ENCODE results near the gene SEMG2. TPM values are rescaled to one million over a fixed set of nuclear protein-coding genes. Genes with fewer than 3 reads are reported as not detected.

SEMG2 gene
- total and polyA plus RNA-seq, 10 of the 15 experiments (the other 5 are each of a cell fraction or from before 2014, with no cell fraction given), result not detected

GRCh38 chr20:45221076-45221475 is at the start of gene SEMG2 (continued):
- TF ChIP-seq, protein P1, sequence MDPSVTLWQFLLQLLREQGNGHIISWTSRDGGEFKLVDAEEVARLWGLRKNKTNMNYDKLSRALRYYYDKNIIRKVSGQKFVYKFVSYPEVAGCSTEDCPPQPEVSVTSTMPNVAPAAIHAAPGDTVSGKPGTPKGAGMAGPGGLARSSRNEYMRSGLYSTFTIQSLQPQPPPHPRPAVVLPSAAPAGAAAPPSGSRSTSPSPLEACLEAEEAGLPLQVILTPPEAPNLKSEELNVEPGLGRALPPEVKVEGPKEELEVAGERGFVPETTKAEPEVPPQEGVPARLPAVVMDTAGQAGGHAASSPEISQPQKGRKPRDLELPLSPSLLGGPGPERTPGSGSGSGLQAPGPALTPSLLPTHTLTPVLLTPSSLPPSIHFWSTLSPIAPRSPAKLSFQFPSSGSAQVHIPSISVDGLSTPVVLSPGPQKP (IDR thresholded peaks at IDR 0.05; ENCODE audit: low read depth, low read length), result no peak
- no peak for TF ChIP-seq IRF3 (IDR thresholded peaks at IDR 0.05)

- no peak for ATAC-seq
- no peaks in the 10 kb centered on the region; a peak in 2 of 4 replicates for H3K27me3 ChIP-seq (replicated peaks in 1 of 2; ENCODE audit: control insufficient read depth in 2 of 2, insufficient read depth in 2 of 2, low read length in 1 of 2)
- H3K79me2 ChIP-seq (ENCODE audit: control insufficient read depth, insufficient read depth, low read length), result no peaks in the 10 kb centered on the region
- TF ChIP-seq, protein P2, sequence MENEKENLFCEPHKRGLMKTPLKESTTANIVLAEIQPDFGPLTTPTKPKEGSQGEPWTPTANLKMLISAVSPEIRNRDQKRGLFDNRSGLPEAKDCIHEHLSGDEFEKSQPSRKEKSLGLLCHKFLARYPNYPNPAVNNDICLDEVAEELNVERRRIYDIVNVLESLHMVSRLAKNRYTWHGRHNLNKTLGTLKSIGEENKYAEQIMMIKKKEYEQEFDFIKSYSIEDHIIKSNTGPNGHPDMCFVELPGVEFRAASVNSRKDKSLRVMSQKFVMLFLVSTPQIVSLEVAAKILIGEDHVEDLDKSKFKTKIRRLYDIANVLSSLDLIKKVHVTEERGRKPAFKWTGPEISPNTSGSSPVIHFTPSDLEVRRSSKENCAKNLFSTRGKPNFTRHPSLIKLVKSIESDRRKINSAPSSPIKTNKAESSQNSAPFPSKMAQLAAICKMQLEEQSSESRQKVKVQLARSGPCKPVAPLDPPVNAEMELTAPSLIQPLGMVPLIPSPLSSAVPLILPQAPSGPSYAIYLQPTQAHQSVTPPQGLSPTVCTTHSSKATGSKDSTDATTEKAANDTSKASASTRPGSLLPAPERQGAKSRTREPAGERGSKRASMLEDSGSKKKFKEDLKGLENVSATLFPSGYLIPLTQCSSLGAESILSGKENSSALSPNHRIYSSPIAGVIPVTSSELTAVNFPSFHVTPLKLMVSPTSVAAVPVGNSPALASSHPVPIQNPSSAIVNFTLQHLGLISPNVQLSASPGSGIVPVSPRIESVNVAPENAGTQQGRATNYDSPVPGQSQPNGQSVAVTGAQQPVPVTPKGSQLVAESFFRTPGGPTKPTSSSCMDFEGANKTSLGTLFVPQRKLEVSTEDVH (IDR thresholded peaks at IDR 0.05; ENCODE audit: low read depth, partially characterized antibody), result no peak
- TF ChIP-seq TCF3 (IDR thresholded peaks at IDR 0.05; ENCODE audit: borderline replicate concordance, insufficient read depth, low read depth, low read length) (no peak), ZNF24 (IDR thresholded peaks at IDR 0.05) (no peak), ZNF274 (IDR thresholded peaks at IDR 0.05; ENCODE audit: insufficient read depth, insufficient read length) (no peak), SMC3 (IDR thresholded peaks at IDR 0.05; ENCODE audit: borderline replicate concordance, low read length) (no peak), NFYA (IDR thresholded peaks at IDR 0.05; ENCODE audit: borderline replicate concordance, low read depth, low read length) (no peak), CHD4 (IDR thresholded peaks at IDR 0.05) (no peak), NR2C1 (IDR thresholded peaks at IDR 0.05) (no peak), RELA (IDR thresholded peaks at IDR 0.05; ENCODE audit: borderline replicate concordance, partially characterized antibody) (no peak), HCFC1 (IDR thresholded peaks at IDR 0.05; ENCODE audit: low read length) (no peak), CBX3 (IDR thresholded peaks at IDR 0.05; ENCODE audit: borderline replicate concordance, low read depth) (no peak), EGR1 (IDR thresholded peaks at IDR 0.05; ENCODE audit: borderline replicate concordance in 1 of 2, low read depth in 2 of 2, low read length in 2 of 2) (no peak), SMARCA5 (IDR thresholded peaks at IDR 0.05) (no peak)
- H4K20me1 ChIP-seq (ENCODE audit: control insufficient read depth, insufficient read depth), result no peaks in the 10 kb centered on the region
- POLR2A ChIA-PET, result no interaction called here
- no peak for DNase-seq (ENCODE audit: low read depth, low spot score)
- H3K4me1 ChIP-seq (ENCODE audit: control insufficient read depth, insufficient read depth, low read length), result no peaks in the 10 kb centered on the region
- no peak overlapping the region for H3K9ac ChIP-seq (ENCODE audit: control insufficient read depth, insufficient read depth, low read length)
- H3K27ac ChIP-seq (ENCODE audit: control insufficient read depth, insufficient read depth), result no peak overlapping the region
- SMC1A ChIA-PET (ENCODE audit: uncharacterized antibody, unreplicated experiment), result no interaction called here
- RAD21 ChIA-PET (ENCODE audit: unreplicated experiment), result no interaction called here
- 14% methylated on average over 1 of the region's 1 CpG for WGBS (ENCODE audit: insufficient coverage, insufficient replicate concordance, low lambda C conversion rate, missing lambda C conversion rate)
- CTCF ChIA-PET, result interaction anchor here (0.9 kb wide), 1 partner anchor 27 kb away, joined by 3 read pairs; no protein-coding TSS in a partner anchor
- H3K4me2 ChIP-seq (ENCODE audit: control insufficient read depth, insufficient read depth), result no peak overlapping the region
- no peak overlapping the region for H3K4me3 ChIP-seq
- in situ Hi-C loops (cut with MboI), result no loop called here
- intact Hi-C loops (cut with micrococcal nuclease; ENCODE audit: unreplicated experiment), result no loop called here
- no peaks in the 10 kb centered on the region for H3K9me3 ChIP-seq (replicated peaks; ENCODE audit: control insufficient read depth, insufficient read depth, low read length)
- no peak for FAIRE-seq
- BruUV-seq (replicated peaks), result no TSS peak
- H3K36me3 ChIP-seq (ENCODE audit: control insufficient read depth in 2 of 2, insufficient read depth in 2 of 2, low read length in 1 of 2), result no peaks in the 10 kb centered on the region
- no peak overlapping the region for H2AFZ ChIP-seq (ENCODE audit: control insufficient read depth, low read depth, low read length)
These were observed 47.7 kb upstream of the SEMG2 start for GRCh38 chr20:45173522-45173921.

Measured in GM12878 (cell line).